H1 (cell line): ENCODE data around the gene PDLIM3. TPM values are rescaled to one million over a fixed set of nuclear protein-coding genes. Genes with fewer than 3 reads are reported as not detected.

Experiments used
- CTCF ChIA-PET: fragments of 300-600 bp; sonication (Branson Sonifier 250); formaldehyde crosslinking; loops from one replicate; lab custom pipeline; 2021; ENCODE audit not compliant: partially characterized antibody; lab: Charles Lee
- POLR2A ChIA-PET: fragments of 300-600 bp; sonication (Branson Sonifier 250); formaldehyde crosslinking; loops from one replicate; lab custom pipeline; 2021; ENCODE audit warnings: inconsistent platforms; ENCODE audit not compliant: partially characterized antibody; lab: Charles Lee
- DNase-seq, 2 experiments: peaks; one replicate each; pipeline versions ENCODE4 v3.0.0 to v3.0.0-alpha.2; 2010 to 2022; ENCODE audit warnings: low spot score in 2 of 2, low read depth in 1 of 2, mixed read lengths in 1 of 2
- FAIRE-seq: peaks from 2 replicates; lab custom pipeline; 2011; peaks lifted over from hg19 to GRCh38; lab: Jason Lieb, UNC
- H2AFZ ChIP-seq: 2 replicates; pipeline ENCODE4 v1.8.1; 2012; ENCODE audit warnings: low read length, inconsistent platforms
- H2AK5ac ChIP-seq: 2 replicates; pipeline ENCODE4 v1.6.1; 2013; ENCODE audit warnings: low read depth, low read length
- H2BK120ac ChIP-seq: replicated peaks from 2 replicates; pipeline ENCODE3; 2013; ENCODE audit warnings: low read depth, low read length, inconsistent platforms
- H2BK12ac ChIP-seq: 2 replicates; pipeline ENCODE4 v1.6.1; 2013; ENCODE audit warnings: low read depth, low read length
- H2BK15ac ChIP-seq: 2 replicates; pipeline ENCODE4 v1.6.1; 2013; ENCODE audit warnings: low read length
- H2BK20ac ChIP-seq: 2 replicates; pipeline ENCODE4 v1.6.1; 2013; ENCODE audit warnings: low read length
- H2BK5ac ChIP-seq: 2 replicates; pipeline ENCODE4 v1.6.1; 2013; ENCODE audit warnings: low read depth, low read length
- H3K14ac ChIP-seq: 2 replicates; pipeline ENCODE4 v1.6.1; 2013; ENCODE audit warnings: inconsistent platforms; ENCODE audit not compliant: insufficient read length
- H3K18ac ChIP-seq: 2 replicates; pipeline ENCODE4 v1.6.1; 2013; ENCODE audit warnings: low read length; ENCODE audit errors: extremely low read depth
- H3K23ac ChIP-seq: 2 replicates; pipeline ENCODE4 v1.6.1; 2013; ENCODE audit warnings: inconsistent platforms; ENCODE audit not compliant: insufficient read length
- H3K23me2 ChIP-seq: 2 replicates; pipeline ENCODE4 v1.6.1; 2013; ENCODE audit warnings: low read depth, low read length
- H3K27ac ChIP-seq: 2 replicates; pipeline ENCODE4 v1.6.1; 2011; ENCODE audit warnings: low read depth, low read length, inconsistent platforms
- H3K27me3 ChIP-seq, 4 experiments: replicated peaks in 1 of 4; 1 replicate in 1 of 4; 2 replicates in 3 of 4; pipeline versions ENCODE4 v1.6.1 to v1.8.1; 2011 to 2013; ENCODE audit warnings: low read length in 3 of 4, mild to moderate bottlenecking in 3 of 4, inconsistent platforms in 2 of 4, mixed read lengths in 2 of 4, moderate library complexity in 1 of 4; ENCODE audit not compliant: control insufficient read depth in 3 of 4, insufficient read depth in 3 of 4; ENCODE audit errors: extremely low read depth in 1 of 4
- H3K36me3 ChIP-seq, 4 experiments: 2 replicates each; pipeline versions ENCODE4 v1.6.1 to v1.8.1; 2011 to 2013; ENCODE audit warnings: mild to moderate bottlenecking in 4 of 4, low read length in 3 of 4, moderate library complexity in 2 of 4, control low read depth in 1 of 4, inconsistent platforms in 1 of 4; ENCODE audit not compliant: insufficient read depth in 4 of 4, control insufficient read depth in 2 of 4
- H3K4ac ChIP-seq: replicated peaks from 2 replicates; pipeline ENCODE3; 2013; ENCODE audit warnings: low read length, low read depth, mixed read lengths, inconsistent platforms; ENCODE audit not compliant: insufficient read length
- H3K4me1 ChIP-seq, 4 experiments: replicated peaks in 1 of 4; 1 replicate in 1 of 4; 2 replicates in 3 of 4; pipeline versions ENCODE4 v1.6.1 to v1.8.1; 2011 to 2013; ENCODE audit warnings: low read length in 3 of 4, inconsistent platforms in 2 of 4, mixed read lengths in 1 of 4; ENCODE audit not compliant: insufficient read depth in 4 of 4, control insufficient read depth in 3 of 4
- H3K4me2 ChIP-seq, 2 experiments: 2 replicates each; pipeline versions ENCODE4 v1.6.1 to v1.8.1; 2011 to 2013; ENCODE audit warnings: low read depth in 2 of 2, low read length in 2 of 2, control low read depth in 1 of 2, inconsistent platforms in 1 of 2, mild to moderate bottlenecking in 1 of 2; ENCODE audit not compliant: insufficient read depth in 1 of 2
- H3K4me3 ChIP-seq, 4 experiments: fragments of 200-600, 300-600 bp in 1 of 4; sonication (generic), shearing (Covaris generic), sonication (Bioruptor Twin) in 1 of 4; 2 replicates each; pipeline versions ENCODE4 v1.5.1 to v1.8.1; 2011 to 2016; ENCODE audit warnings: low read length in 4 of 4, low read depth in 3 of 4, control low read depth in 2 of 4, inconsistent platforms in 2 of 4, mild to moderate bottlenecking in 2 of 4, mixed read lengths in 1 of 4, moderate library complexity in 1 of 4; ENCODE audit not compliant: insufficient read depth in 2 of 4; ENCODE audit errors: extremely low read depth in 1 of 4
- H3K56ac ChIP-seq: replicated peaks from 2 replicates; pipeline ENCODE3; 2013; ENCODE audit warnings: low read depth, mild to moderate bottlenecking, mixed read lengths, low read length, inconsistent platforms; ENCODE audit not compliant: insufficient read length
- H3K79me1 ChIP-seq: 2 replicates; pipeline ENCODE4 v1.6.1; 2013; ENCODE audit warnings: low read depth, low read length, control low read depth
- H3K79me2 ChIP-seq, 2 experiments: 2 replicates each; pipeline versions ENCODE4 v1.6.1 to v1.8.1; 2012 to 2013; ENCODE audit warnings: low read length in 2 of 2, mild to moderate bottlenecking in 2 of 2, inconsistent platforms in 1 of 2; ENCODE audit not compliant: insufficient read depth in 2 of 2, control insufficient read depth in 1 of 2
- H3K9ac ChIP-seq, 4 experiments: replicated peaks in 1 of 4; 1 replicate in 1 of 4; 2 replicates in 3 of 4; pipeline versions ENCODE4 v1.6.1 to v1.8.1; 2011 to 2013; ENCODE audit warnings: low read depth in 3 of 4, low read length in 3 of 4, control low read depth in 2 of 4, mild to moderate bottlenecking in 2 of 4, moderate library complexity in 2 of 4, inconsistent platforms in 1 of 4; ENCODE audit errors: extremely low read depth in 1 of 4
- H3K9me3 ChIP-seq, 2 experiments: 2 replicates each; pipeline versions ENCODE4 v1.6.1 to v1.8.1; 2012 to 2013; ENCODE audit warnings: mild to moderate bottlenecking in 2 of 2, moderate library complexity in 2 of 2, control low read depth in 1 of 2, inconsistent platforms in 1 of 2, low read depth in 1 of 2, low read length in 1 of 2, mixed read lengths in 1 of 2; ENCODE audit not compliant: insufficient read depth in 2 of 2
- H4K20me1 ChIP-seq, 2 experiments: replicated peaks in 1 of 2; 2 replicates each; pipeline versions ENCODE3 to v1.8.1; 2011 to 2013; ENCODE audit warnings: inconsistent platforms in 2 of 2, low read length in 2 of 2, mild to moderate bottlenecking in 1 of 2; ENCODE audit not compliant: insufficient read depth in 2 of 2, control insufficient read depth in 1 of 2
- H4K5ac ChIP-seq: 2 replicates; pipeline ENCODE4 v1.6.1; 2013; ENCODE audit warnings: low read length, low read depth, mixed read lengths, inconsistent platforms; ENCODE audit not compliant: insufficient read length
- H4K8ac ChIP-seq: 2 replicates; pipeline ENCODE4 v1.8.0; 2013; ENCODE audit warnings: mild to moderate bottlenecking, moderate library complexity, low read length, inconsistent platforms; ENCODE audit not compliant: insufficient read depth; ENCODE audit errors: extremely low read depth
- H4K91ac ChIP-seq: replicated peaks from 2 replicates; pipeline ENCODE3; 2013; ENCODE audit warnings: low read length, mixed read lengths, inconsistent platforms; ENCODE audit not compliant: insufficient read length
- JUND ChIP-seq: IDR thresholded peaks from 2 replicates; pipeline ENCODE4 v1.6.1; 2011; ENCODE audit warnings: mild to moderate bottlenecking, improper control_type of control experiment, low read length
- RFX5 ChIP-seq: IDR thresholded peaks from 2 replicates; pipeline ENCODE4 v1.6.1; 2011; ENCODE audit warnings: low read depth, low read length, improper control_type of control experiment, borderline replicate concordance
- WGBS, 2 experiments: shearing (Covaris generic) in 1 of 2; methylation state at CpG; one replicate each; pipeline versions ENCODE4 v1.1.6 to v1.1.7; 2013 to 2015; ENCODE audit warnings: low lambda C conversion rate in 2 of 2, mixed read lengths in 2 of 2, inconsistent platforms in 1 of 2, low coverage in 1 of 2, missing lambda C conversion rate in 1 of 2; ENCODE audit not compliant: insufficient replicate concordance in 2 of 2, insufficient coverage in 1 of 2, insufficient read length in 1 of 2; ENCODE audit errors: extremely low coverage in 1 of 2, missing lambda C conversion rate in 1 of 2; 5-methylcytosine and 5-hydroxymethylcytosine counted together
- polyA plus RNA-seq, 7 experiments: library from polyadenylated mRNA; depleted of rRNA in 3 of 7; stranded (reverse) in 5 of 7; unstranded in 2 of 7; fragments of >200 nt in 5 of 7; fragments of 200-250 nt in 2 of 7; gene quantifications; 1 replicate in 5 of 7; 2 replicates in 1 of 7; 4 replicates in 1 of 7; pipeline versions ENCODE4 v1.2.1 to v1.2.3, GENCODE V29; 2011 to 2013; ENCODE audit warnings: missing spikeins in 2 of 7, mixed read lengths in 2 of 7
- total RNA-seq: library from RNA; stranded (reverse); fragmentation: NEBNext Ultra II Directional; extraction: Animal tissue kit (Norgen Biotek cat#: 25700); gene quantifications from 2 replicates; pipeline ENCODE4 v1.2.1, GENCODE V29; 2021

The PDLIM3 gene
- total and polyA plus RNA-seq, 2 of the 8 experiments (the other 6 are each of a cell fraction or from before 2014, with no cell fraction given) = 7.6 to 8.1 TPM

DNA sequence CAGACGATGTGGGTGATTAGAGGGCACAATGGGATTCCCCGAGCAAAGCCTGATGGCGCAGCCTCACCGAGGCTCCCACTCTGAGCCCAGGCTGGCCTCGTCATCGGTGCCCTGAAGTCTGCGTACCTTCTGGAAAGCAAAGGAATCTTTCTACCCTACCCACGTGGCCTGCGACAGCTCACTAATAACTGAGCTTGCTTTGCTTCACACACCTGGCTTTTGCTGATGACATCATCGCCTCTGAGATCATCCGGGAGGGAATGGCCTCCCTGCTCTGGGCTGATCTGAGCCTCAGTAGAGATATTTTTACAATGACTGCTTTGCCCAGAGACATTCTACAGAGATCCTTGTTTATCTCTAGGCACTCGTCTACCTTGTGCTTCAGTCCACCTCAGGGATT, 45.4 kb upstream of the PDLIM3 start:
- Histone ChIP-seq H3K18ac (no peak overlapping the region), H3K23me2 (no peaks in the 10 kb centered on the region), H2BK20ac (no peak overlapping the region), H2AFZ (peak overlapping the region; percentile 3; the same call in 1 of the 2 replicates), H4K5ac (no peak overlapping the region), H3K9me3 (0 out of 4 replicates have a peak, but pooled peaks cover 0 to 2% of the 10 kb centered on the region in 2 experiments), H3K14ac (no peak overlapping the region), H3K4me1 (peaks cover 0 to 4% (median 1%) of the 10 kb centered on the region in 4 experiments; a peak in 3 of 7 replicates), H3K27me3 (no peaks in the 10 kb centered on the region), H2BK12ac (no peak overlapping the region), H3K9ac (no peak overlapping the region)
- TF ChIP-seq RFX5 = no peak
- TF ChIP-seq JUND = 0 out of 2 replicates have a peak, but pooled peaks have one; percentile 16
- TF ChIP-seq, all 59 proteins: peak for 1
- CTCF ChIA-PET = interaction anchor here (0.6 kb wide), 1 partner anchor 18 kb away, joined by 3 read pairs; no protein-coding TSS in a partner anchor
- POLR2A ChIA-PET = no interaction called here
- Histone ChIP-seq H3K4ac (no peak overlapping the region), H3K79me1 (no peaks in the 10 kb centered on the region), H3K79me2 (no peaks in the 10 kb centered on the region), H3K4me2 (no peak overlapping the region), H3K36me3 (no peaks in the 10 kb centered on the region), H2BK5ac (no peak overlapping the region), H4K20me1 (no peaks in the 10 kb centered on the region), H3K23ac (no peak overlapping the region), H3K27ac (no peak overlapping the region), H3K4me3 (no peak overlapping the region), H2BK15ac (no peak overlapping the region), H3K56ac (no peak overlapping the region), H2AK5ac (0 out of 2 replicates have a peak overlapping the region, but pooled peaks have one; percentile 19), H4K8ac (peak overlapping the region; percentile 53; the same call in 1 of the 2 replicates), H4K91ac (no peak overlapping the region), H2BK120ac (no peak overlapping the region)
- FAIRE-seq (no peak), DNase-seq (peak in 1 of 2 experiments; percentile 35)
- 88% methylated on average over 12 of the region's 12 CpGs; no CpG with 5 or more reads in 1 of the 2 experiments for WGBS, 2 experiments
